ENCODE results near the gene ST6GALNAC3.

DNA sequence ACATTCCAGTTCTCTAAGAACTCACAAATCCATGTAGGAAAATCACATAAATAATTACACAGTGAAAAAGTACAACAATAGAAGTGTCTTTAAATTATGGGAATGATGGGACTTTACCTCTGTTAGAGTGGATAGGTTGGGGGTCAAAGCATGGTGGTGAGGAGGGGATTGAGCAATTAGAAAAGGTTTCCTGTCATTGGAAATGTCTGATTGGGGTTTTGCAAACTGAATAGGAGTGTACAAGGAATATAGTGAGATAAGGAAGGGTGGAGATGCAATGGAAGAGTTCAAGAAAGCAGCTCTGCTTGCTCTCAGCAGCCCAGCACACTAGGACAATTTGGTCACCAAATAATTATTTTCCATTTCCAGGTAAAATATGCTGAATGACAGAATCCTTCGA lies 238.8 kb downstream of the ST6GALNAC3 start:
- TF ChIP-seq, protein P1, sequence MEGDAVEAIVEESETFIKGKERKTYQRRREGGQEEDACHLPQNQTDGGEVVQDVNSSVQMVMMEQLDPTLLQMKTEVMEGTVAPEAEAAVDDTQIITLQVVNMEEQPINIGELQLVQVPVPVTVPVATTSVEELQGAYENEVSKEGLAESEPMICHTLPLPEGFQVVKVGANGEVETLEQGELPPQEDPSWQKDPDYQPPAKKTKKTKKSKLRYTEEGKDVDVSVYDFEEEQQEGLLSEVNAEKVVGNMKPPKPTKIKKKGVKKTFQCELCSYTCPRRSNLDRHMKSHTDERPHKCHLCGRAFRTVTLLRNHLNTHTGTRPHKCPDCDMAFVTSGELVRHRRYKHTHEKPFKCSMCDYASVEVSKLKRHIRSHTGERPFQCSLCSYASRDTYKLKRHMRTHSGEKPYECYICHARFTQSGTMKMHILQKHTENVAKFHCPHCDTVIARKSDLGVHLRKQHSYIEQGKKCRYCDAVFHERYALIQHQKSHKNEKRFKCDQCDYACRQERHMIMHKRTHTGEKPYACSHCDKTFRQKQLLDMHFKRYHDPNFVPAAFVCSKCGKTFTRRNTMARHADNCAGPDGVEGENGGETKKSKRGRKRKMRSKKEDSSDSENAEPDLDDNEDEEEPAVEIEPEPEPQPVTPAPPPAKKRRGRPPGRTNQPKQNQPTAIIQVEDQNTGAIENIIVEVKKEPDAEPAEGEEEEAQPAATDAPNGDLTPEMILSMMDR (tag by site-specific recombination; IDR thresholded peaks at IDR 0.05) = no peak
- TF ChIP-seq GLIS1 (tag by site-specific recombination; IDR thresholded peaks at IDR 0.05) (no peak), ZFP41 (tag by site-specific recombination; IDR thresholded peaks at IDR 0.05; ENCODE audit: borderline replicate concordance) (no peak), ZNF707 (tag by site-specific recombination; IDR thresholded peaks at IDR 0.05) (no peak), ZNF274 (IDR thresholded peaks at IDR 0.05; ENCODE audit: low read length) (no peak), ZNF274 (tag by site-specific recombination; IDR thresholded peaks at IDR 0.05; ENCODE audit: borderline replicate concordance) (no peak), ZBTB7A (tag by site-specific recombination; IDR thresholded peaks at IDR 0.05; ENCODE audit: low read depth) (no peak), TRIM28 (IDR thresholded peaks at IDR 0.05; ENCODE audit: borderline replicate concordance, low read length) (no peak), ZNF350 (tag by site-specific recombination; IDR thresholded peaks at IDR 0.05) (no peak), YY1 (tag by site-specific recombination; IDR thresholded peaks at IDR 0.05) (no peak), ZNF76 (tag by site-specific recombination; IDR thresholded peaks at IDR 0.05; ENCODE audit: borderline replicate concordance, low read depth) (no peak)
- TF ChIP-seq, protein P2, sequence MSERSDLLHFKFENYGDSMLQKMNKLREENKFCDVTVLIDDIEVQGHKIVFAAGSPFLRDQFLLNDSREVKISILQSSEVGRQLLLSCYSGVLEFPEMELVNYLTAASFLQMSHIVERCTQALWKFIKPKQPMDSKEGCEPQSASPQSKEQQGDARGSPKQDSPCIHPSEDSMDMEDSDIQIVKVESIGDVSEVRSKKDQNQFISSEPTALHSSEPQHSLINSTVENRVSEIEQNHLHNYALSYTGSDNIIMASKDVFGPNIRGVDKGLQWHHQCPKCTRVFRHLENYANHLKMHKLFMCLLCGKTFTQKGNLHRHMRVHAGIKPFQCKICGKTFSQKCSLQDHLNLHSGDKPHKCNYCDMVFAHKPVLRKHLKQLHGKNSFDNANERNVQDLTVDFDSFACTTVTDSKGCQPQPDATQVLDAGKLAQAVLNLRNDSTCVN (tag by site-specific recombination; optimal IDR thresholded peaks at IDR 0.05) = no peak

Measured in HEK293 (cell line).